ENCODE data around the gene COL2A1. TPM values are rescaled to one million over a fixed set of nuclear protein-coding genes. Genes with fewer than 3 reads are reported as not detected.

COL2A1 gene
- total RNA-seq, 1 experiment from 2014 or later = 10.8 TPM

DNA sequence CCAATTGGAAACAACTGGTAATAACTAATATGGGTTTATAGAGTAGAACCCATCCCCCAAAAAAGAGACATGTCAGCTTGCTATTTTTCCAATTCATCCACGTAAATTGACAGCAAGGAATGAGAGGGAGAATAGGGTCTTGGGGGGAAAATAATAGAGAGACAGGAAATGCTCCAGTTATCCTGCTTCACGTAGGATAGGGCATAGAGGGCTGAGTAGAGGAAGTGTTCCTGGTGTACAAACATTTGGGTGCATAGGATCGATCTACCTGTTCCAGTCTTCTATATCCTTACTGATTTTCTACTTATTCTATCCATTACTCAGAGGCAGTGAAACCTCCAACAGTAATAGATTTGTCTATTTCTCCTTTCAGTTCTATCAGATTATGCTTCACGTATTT is 49.6 kb upstream of the COL2A1 start:
- H3K79me1 ChIP-seq (ENCODE audit: insufficient read depth, low read depth, low read length, poor library complexity, severe bottlenecking) = no peaks in the 10 kb centered on the region
- no peak overlapping the region for H3K56ac ChIP-seq (ENCODE audit: insufficient read length, low read depth, low read length)
- Mint-ChIP-seq H3K27ac (no peak overlapping the region), H3K36me3 (ENCODE audit: insufficient read depth in 1 of 3, low read depth in 3 of 3) (peaks cover 4 to 20% (median 8%) of the 10 kb centered on the region in 3 experiments; a peak in 6 of 7 replicates), H3K4me3 (no peak overlapping the region), H3K9me3 (no peaks in the 10 kb centered on the region), H3K27me3 (ENCODE audit: low read depth) (no peaks in the 10 kb centered on the region), H3K4me1 (no peaks in the 10 kb centered on the region)
- H3K23ac ChIP-seq (ENCODE audit: insufficient read length, low read depth, low read length) = no peak overlapping the region
- no peak overlapping the region for H2AFZ ChIP-seq (ENCODE audit: low read length)
- no peak overlapping the region for H4K8ac ChIP-seq (replicated peaks; ENCODE audit: insufficient read length, low read depth, low read length)
- H3K79me2 ChIP-seq (ENCODE audit: insufficient read depth, low read length) = no peaks in the 10 kb centered on the region
- no CpG with 5 or more reads among the region's 4 CpGs for WGBS (ENCODE audit: extremely low coverage, insufficient read length, low lambda C conversion rate)
- H2BK20ac ChIP-seq (ENCODE audit: low read depth, low read length, poor library complexity, severe bottlenecking) = no peak overlapping the region
- no peak overlapping the region for H2BK15ac ChIP-seq (ENCODE audit: low read depth, low read length)
- no peak overlapping the region for H2BK5ac ChIP-seq (ENCODE audit: insufficient read length, low read length)
- H3K14ac ChIP-seq (ENCODE audit: insufficient read depth, low read length) = no peak overlapping the region
- H3K4ac ChIP-seq (ENCODE audit: low read depth, low read length) = no peak overlapping the region
- H3K23me2 ChIP-seq (ENCODE audit: insufficient read length, low read depth, low read length, poor library complexity, severe bottlenecking) = no peaks in the 10 kb centered on the region
- no peak overlapping the region for H2BK120ac ChIP-seq (ENCODE audit: low read depth, low read length, poor library complexity, severe bottlenecking)
- DNase-seq = no peak
- H3K9ac ChIP-seq (ENCODE audit: extremely low read depth, insufficient read length, low read length) = no peak overlapping the region
- no peak overlapping the region for H4K91ac ChIP-seq (ENCODE audit: insufficient read length, low read depth, low read length)
- H3K4me1 ChIP-seq (ENCODE audit: insufficient read depth, low read length) = no peaks in the 10 kb centered on the region
- H4K20me1 ChIP-seq (ENCODE audit: control insufficient read depth, insufficient read depth, insufficient read length) = no peaks in the 10 kb centered on the region
- no peaks in the 10 kb centered on the region for H3K27me3 ChIP-seq (ENCODE audit: insufficient read depth, low read length)
- no peak overlapping the region for H2BK12ac ChIP-seq (ENCODE audit: insufficient read length, low read depth, low read length)
- H3K18ac ChIP-seq (ENCODE audit: insufficient read length, low read depth, low read length) = no peak overlapping the region
- no peaks in the 10 kb centered on the region for H3K9me3 ChIP-seq (ENCODE audit: control insufficient read depth, low read depth, low read length)
- no peak overlapping the region for H3K27ac ChIP-seq (ENCODE audit: insufficient read length, low read depth, low read length)
- no peak overlapping the region for H3T11ph ChIP-seq (ENCODE audit: low read length)
- TF ChIP-seq, protein P1, sequence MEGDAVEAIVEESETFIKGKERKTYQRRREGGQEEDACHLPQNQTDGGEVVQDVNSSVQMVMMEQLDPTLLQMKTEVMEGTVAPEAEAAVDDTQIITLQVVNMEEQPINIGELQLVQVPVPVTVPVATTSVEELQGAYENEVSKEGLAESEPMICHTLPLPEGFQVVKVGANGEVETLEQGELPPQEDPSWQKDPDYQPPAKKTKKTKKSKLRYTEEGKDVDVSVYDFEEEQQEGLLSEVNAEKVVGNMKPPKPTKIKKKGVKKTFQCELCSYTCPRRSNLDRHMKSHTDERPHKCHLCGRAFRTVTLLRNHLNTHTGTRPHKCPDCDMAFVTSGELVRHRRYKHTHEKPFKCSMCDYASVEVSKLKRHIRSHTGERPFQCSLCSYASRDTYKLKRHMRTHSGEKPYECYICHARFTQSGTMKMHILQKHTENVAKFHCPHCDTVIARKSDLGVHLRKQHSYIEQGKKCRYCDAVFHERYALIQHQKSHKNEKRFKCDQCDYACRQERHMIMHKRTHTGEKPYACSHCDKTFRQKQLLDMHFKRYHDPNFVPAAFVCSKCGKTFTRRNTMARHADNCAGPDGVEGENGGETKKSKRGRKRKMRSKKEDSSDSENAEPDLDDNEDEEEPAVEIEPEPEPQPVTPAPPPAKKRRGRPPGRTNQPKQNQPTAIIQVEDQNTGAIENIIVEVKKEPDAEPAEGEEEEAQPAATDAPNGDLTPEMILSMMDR (conservative IDR thresholded peaks at IDR 0.05) = no peak
- no peak overlapping the region for H4K5ac ChIP-seq (ENCODE audit: insufficient read length, low read depth, low read length)
- no peak overlapping the region for H3K4me2 ChIP-seq (ENCODE audit: insufficient read depth, insufficient read length, low read length)
- no peak overlapping the region for H2AK5ac ChIP-seq (ENCODE audit: insufficient read length, low read length)

All from H9 (cell line).